GM12801 (cell line): Measurements from ENCODE around the gene HYAL1.

Experiments
- TF ChIP-seq, protein P1 (sequence below): IDR thresholded peaks from one replicate; pipeline ENCODE4 v1.5.1; 2011; ENCODE audit warnings: control low read depth; ENCODE audit not compliant: insufficient read length; ENCODE audit errors: extremely low read depth

HYAL1 gene

DNA sequence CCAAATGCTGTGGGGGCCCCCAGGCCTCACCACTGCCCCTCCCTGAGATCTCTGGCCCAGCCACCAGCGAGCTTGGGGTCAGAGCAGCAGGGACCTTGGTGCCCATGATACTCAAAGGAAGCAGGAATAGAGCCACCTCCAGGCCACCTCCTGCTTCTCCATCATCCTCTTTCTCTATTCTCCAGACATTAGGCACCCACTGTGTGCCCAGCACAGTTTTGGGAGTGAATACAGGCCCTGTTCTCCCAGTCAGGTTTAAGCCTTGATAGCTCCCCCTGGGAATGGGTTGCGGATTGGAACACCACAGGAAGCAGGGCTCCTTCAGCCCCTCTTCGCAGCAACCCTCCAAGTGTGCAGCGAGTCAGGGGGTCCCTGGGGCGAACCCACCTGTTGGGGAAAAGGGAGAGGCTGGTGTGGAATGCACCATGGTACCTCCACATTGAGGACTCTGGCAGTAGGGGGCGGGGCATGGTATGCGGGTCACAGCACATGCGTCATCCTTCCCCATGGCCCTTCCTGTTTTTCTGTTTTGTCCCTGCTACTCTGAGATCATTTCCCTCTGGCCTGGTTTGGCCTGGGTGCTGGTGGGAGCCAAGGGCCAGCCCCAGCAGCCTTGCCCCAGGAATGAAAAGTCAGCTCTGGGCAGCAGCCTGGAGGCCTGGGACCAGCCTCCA is 48.7 kb downstream of the HYAL1 start:
- TF ChIP-seq, protein P1, sequence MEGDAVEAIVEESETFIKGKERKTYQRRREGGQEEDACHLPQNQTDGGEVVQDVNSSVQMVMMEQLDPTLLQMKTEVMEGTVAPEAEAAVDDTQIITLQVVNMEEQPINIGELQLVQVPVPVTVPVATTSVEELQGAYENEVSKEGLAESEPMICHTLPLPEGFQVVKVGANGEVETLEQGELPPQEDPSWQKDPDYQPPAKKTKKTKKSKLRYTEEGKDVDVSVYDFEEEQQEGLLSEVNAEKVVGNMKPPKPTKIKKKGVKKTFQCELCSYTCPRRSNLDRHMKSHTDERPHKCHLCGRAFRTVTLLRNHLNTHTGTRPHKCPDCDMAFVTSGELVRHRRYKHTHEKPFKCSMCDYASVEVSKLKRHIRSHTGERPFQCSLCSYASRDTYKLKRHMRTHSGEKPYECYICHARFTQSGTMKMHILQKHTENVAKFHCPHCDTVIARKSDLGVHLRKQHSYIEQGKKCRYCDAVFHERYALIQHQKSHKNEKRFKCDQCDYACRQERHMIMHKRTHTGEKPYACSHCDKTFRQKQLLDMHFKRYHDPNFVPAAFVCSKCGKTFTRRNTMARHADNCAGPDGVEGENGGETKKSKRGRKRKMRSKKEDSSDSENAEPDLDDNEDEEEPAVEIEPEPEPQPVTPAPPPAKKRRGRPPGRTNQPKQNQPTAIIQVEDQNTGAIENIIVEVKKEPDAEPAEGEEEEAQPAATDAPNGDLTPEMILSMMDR: no peak

DNA sequence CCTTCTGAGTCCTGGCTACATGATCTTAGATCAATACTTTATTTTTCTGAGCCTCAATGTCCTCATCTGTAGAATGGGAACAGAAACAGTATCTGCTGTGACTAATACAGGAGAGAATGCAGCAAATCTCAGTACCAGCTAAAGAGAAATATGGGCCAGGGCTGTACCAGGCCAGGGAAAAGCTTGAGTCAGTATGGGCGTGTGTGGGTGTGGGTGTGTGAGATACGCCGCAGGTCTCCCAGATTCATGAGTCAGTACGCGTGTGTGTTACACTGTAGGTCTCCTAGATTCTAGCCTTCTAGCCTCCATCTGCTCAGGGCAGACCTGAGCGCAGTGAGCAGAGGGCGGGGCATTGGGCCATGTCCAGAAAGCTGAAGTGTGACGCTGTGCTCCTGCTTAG is 52.2 kb downstream of the HYAL1 start:
- TF ChIP-seq, protein P1: no peak

DNA sequence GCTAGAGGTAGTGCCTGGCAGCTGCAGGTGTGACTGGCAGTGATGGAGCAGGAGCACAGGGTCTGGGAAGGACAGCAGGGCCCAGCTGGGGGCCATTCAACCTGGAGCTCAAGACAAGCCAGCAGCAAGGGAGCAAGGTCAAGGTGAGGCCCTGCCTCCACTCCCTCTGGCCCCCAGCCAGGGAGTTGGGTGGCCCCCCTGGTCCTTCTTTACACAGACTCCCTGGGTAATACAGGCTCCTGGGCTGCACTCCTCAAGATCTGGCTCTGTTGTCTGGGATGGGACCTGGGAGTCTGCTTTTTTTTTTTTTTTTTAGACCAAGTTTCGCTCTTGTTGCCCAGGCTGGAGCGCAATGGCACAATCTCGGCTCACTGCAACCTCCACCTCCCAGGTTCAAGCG is 52.9 kb downstream of the HYAL1 start:
- TF ChIP-seq, protein P1: no peak
